Measurements from ENCODE around the gene TMEM219.
A peak's percentile ranks its signal among the peaks of the same experiment; 100 is the strongest.
"Not testable (repeated sequence)": the region's sequence is repeated elsewhere in the genome, so short reads cannot be mapped to it uniquely, and the experiment has no call there.

TMEM219 gene

GRCh38 chr16:29927070-29927905, 34.6 kb upstream of the TMEM219 start:
- H3K9me3 Mint-ChIP-seq: no peaks in the 10 kb centered on the region
- H3K27ac Mint-ChIP-seq: peak overlapping the region; percentile 65
- peaks cover 22 to 44% of the 10 kb centered on the region in 2 donors for H3K4me1 Mint-ChIP-seq
- ATAC-seq (replicated peaks) (no peak), DNase-seq (no peak)
- H3K4me3 Mint-ChIP-seq: peak overlapping the region; percentile 89 to 92
- no peaks in the 10 kb centered on the region for H3K27me3 Mint-ChIP-seq
- peaks cover 8 to 18% of the 10 kb centered on the region in 2 donors for H3K36me3 Mint-ChIP-seq

- H3K4me1 Mint-ChIP-seq: peaks cover 10 to 11% of the 10 kb centered on the region in 2 donors
- H3K36me3 Mint-ChIP-seq; H3K4me3 Mint-ChIP-seq; H3K9me3 Mint-ChIP-seq; H3K27ac Mint-ChIP-seq; H3K27me3 Mint-ChIP-seq; ATAC-seq (replicated peaks); DNase-seq: not testable (repeated sequence)
These were observed 30.1 kb upstream of the TMEM219 start for GRCh38 chr16:29931750-29932149.

- H3K4me1 Mint-ChIP-seq: no peaks in the 10 kb centered on the region
- no peak for ATAC-seq (replicated peaks)
- no peak for DNase-seq
- H3K36me3 Mint-ChIP-seq: no peaks in the 10 kb centered on the region
- no peaks in the 10 kb centered on the region for H3K9me3 Mint-ChIP-seq
- no peak overlapping the region for H3K4me3 Mint-ChIP-seq
- H3K27me3 Mint-ChIP-seq: peaks cover 11 to 37% of the 10 kb centered on the region in 2 donors
- no peak overlapping the region for H3K27ac Mint-ChIP-seq
These were observed 21.2 kb upstream of the TMEM219 start for GRCh38 chr16:29940656-29941055.

- Mint-ChIP-seq H3K27ac (no peak overlapping the region), H3K9me3 (no peaks in the 10 kb centered on the region), H3K4me3 (no peak overlapping the region), H3K27me3 (peaks cover 11 to 30% of the 10 kb centered on the region in 2 donors), H3K4me1 (no peaks in the 10 kb centered on the region), H3K36me3 (no peaks in the 10 kb centered on the region)
- ATAC-seq (replicated peaks) (no peak), DNase-seq (no peak)
These were observed 17.8 kb upstream of the TMEM219 start for GRCh38 chr16:29943846-29944799.

- H3K27me3 Mint-ChIP-seq: peaks cover 0 to 10% of the 10 kb centered on the region in 2 donors
- no peak overlapping the region for H3K4me3 Mint-ChIP-seq
- no peak for ATAC-seq (replicated peaks)
- DNase-seq: no peak
- no peak overlapping the region for H3K27ac Mint-ChIP-seq
- H3K9me3 Mint-ChIP-seq: peaks cover 7% of the 10 kb centered on the region in 2 donors
- H3K4me1 Mint-ChIP-seq: no peaks in the 10 kb centered on the region
- no peaks in the 10 kb centered on the region for H3K36me3 Mint-ChIP-seq
These were observed 14.0 kb upstream of the TMEM219 start for GRCh38 chr16:29947897-29948296.

GRCh38 chr16:29950806-29951461, 10.9 kb upstream of the TMEM219 start:
- H3K9me3 Mint-ChIP-seq: peaks cover 7% of the 10 kb centered on the region in 2 donors
- H3K27ac Mint-ChIP-seq: no peak overlapping the region
- H3K36me3 Mint-ChIP-seq: no peaks in the 10 kb centered on the region
- ATAC-seq (replicated peaks) (no peak), DNase-seq (no peak)
- H3K4me3 Mint-ChIP-seq: no peak overlapping the region
- H3K4me1 Mint-ChIP-seq: no peaks in the 10 kb centered on the region
- peaks cover 0 to 10% of the 10 kb centered on the region in 2 donors for H3K27me3 Mint-ChIP-seq

GRCh38 chr16:29951625-29952365, 10.1 kb upstream of the TMEM219 start:
- Mint-ChIP-seq H3K4me1 (no peaks in the 10 kb centered on the region), H3K27me3 (peaks cover 0 to 10% of the 10 kb centered on the region in 2 donors), H3K9me3 (peaks cover 7% of the 10 kb centered on the region in 2 donors), H3K4me3 (no peak overlapping the region), H3K27ac (no peak overlapping the region), H3K36me3 (no peaks in the 10 kb centered on the region)
- DNase-seq (no peak), ATAC-seq (replicated peaks) (no peak)

GRCh38 chr16:29958756-29959155, 3.1 kb upstream of the TMEM219 start:
- DNase-seq (no peak), ATAC-seq (replicated peaks) (no peak)
- H3K9me3 Mint-ChIP-seq: no peaks in the 10 kb centered on the region
- no peaks in the 10 kb centered on the region for H3K36me3 Mint-ChIP-seq
- H3K4me1 Mint-ChIP-seq: peaks cover 10 to 18% of the 10 kb centered on the region in 2 donors
- H3K4me3 Mint-ChIP-seq: no peak overlapping the region
- H3K27me3 Mint-ChIP-seq: no peaks in the 10 kb centered on the region
- H3K27ac Mint-ChIP-seq: no peak overlapping the region

- Mint-ChIP-seq H3K36me3 (no peaks in the 10 kb centered on the region), H3K4me3 (no peak overlapping the region), H3K27ac (peak overlapping the region; percentile 31), H3K4me1 (peaks cover 10 to 18% of the 10 kb centered on the region in 2 donors), H3K9me3 (no peaks in the 10 kb centered on the region), H3K27me3 (no peaks in the 10 kb centered on the region)
- DNase-seq: no peak
- no peak for ATAC-seq (replicated peaks)
These were observed 2.6 kb upstream of the TMEM219 start for GRCh38 chr16:29959293-29959692.

- H3K4me1 Mint-ChIP-seq: peaks cover 10 to 18% of the 10 kb centered on the region in 2 donors
- not testable (repeated sequence) for ATAC-seq (replicated peaks); H3K9me3 Mint-ChIP-seq; H3K27ac Mint-ChIP-seq; H3K36me3 Mint-ChIP-seq; H3K4me3 Mint-ChIP-seq; DNase-seq; H3K27me3 Mint-ChIP-seq
These were observed 2.1 kb upstream of the TMEM219 start for GRCh38 chr16:29959821-29960220.

GRCh38 chr16:29961127-29961478, 776 bp upstream of the TMEM219 start:
- no peaks in the 10 kb centered on the region for H3K27me3 Mint-ChIP-seq
- H3K27ac Mint-ChIP-seq: no peak overlapping the region
- DNase-seq (no peak), ATAC-seq (replicated peaks) (no peak)
- peak overlapping the region; percentile 84 to 91 for H3K4me3 Mint-ChIP-seq
- H3K9me3 Mint-ChIP-seq: no peaks in the 10 kb centered on the region
- H3K36me3 Mint-ChIP-seq: peaks cover 1 to 5% of the 10 kb centered on the region in 2 donors
- H3K4me1 Mint-ChIP-seq: peaks cover 11 to 18% of the 10 kb centered on the region in 2 donors

- Mint-ChIP-seq H3K9me3 (no peaks in the 10 kb centered on the region), H3K27me3 (no peaks in the 10 kb centered on the region), H3K4me3 (peak overlapping the region; percentile 84 to 91), H3K27ac (peak overlapping the region; percentile 91), H3K4me1 (peaks cover 12 to 18% of the 10 kb centered on the region in 2 donors), H3K36me3 (peaks cover 2 to 7% of the 10 kb centered on the region in 2 donors)
- DNase-seq (no peak), ATAC-seq (replicated peaks) (no peak)
These were observed 590 bp downstream of the TMEM219 start for GRCh38 chr16:29962344-29962994.

- Mint-ChIP-seq H3K36me3 (peaks cover 3 to 11% of the 10 kb centered on the region in 2 donors), H3K27me3 (no peaks in the 10 kb centered on the region), H3K4me3 (peak overlapping the region; percentile 84 to 91), H3K27ac (peak overlapping the region; percentile 91), H3K4me1 (peaks cover 12 to 18% of the 10 kb centered on the region in 2 donors), H3K9me3 (no peaks in the 10 kb centered on the region)
- no peak for DNase-seq
- no peak for ATAC-seq (replicated peaks)
These were observed 1.3 kb downstream of the TMEM219 start for GRCh38 chr16:29963021-29963743.

Measured in stimulated activated naive B cell treated with anti-CD40 and anti-IgM and Interleukin-4, amounts not matched to agents 10 μg/mL and 1 μg/mL and 100 μg/mL, for 72 hours (primary cell).